GM12878 (cell line): ENCODE results near the gene RCE1. TPM values are rescaled to one million over a fixed set of nuclear protein-coding genes. Genes with fewer than 3 reads are reported as not detected.

Experiments
- ATAC-seq: fragments of 200-7000 bp; cut with Tn5 transposase; 3 replicates; pipeline ENCODE4 v1.9.1; 2020; ENCODE audit warnings: mild to moderate bottlenecking, moderate library complexity
- BruUV-seq: library from RNA; stranded (reverse); fragments of 400-500 nt; replicated peaks from 2 replicates; lab custom pipeline; 2021; lab: Mats Ljungman, UMichigan
- CTCF ChIA-PET: fragments of 300-600 bp; sonication (Branson Sonifier 250); formaldehyde crosslinking; extraction: SDS; loops from one replicate; lab custom pipeline; 2021; ENCODE audit warnings: inconsistent platforms; lab: Yijun Ruan, JAX
- POLR2A ChIA-PET: fragments of 350-600 bp; formaldehyde crosslinking; extraction: SDS; loops from one replicate; lab custom pipeline; 2021; ENCODE audit warnings: inconsistent platforms; lab: Charles Lee
- RAD21 ChIA-PET: fragments of 300-600 bp; sonication (Branson Sonifier 250); formaldehyde crosslinking; loops from one replicate; lab custom pipeline; 2023; ENCODE audit warnings: antibody characterized with exemption; ENCODE audit not compliant: unreplicated experiment; lab: Charles Lee
- SMC1A ChIA-PET: fragments of 300-600 bp; sonication (Branson Sonifier 250); formaldehyde crosslinking; loops from one replicate; lab custom pipeline; 2023; ENCODE audit not compliant: unreplicated experiment, uncharacterized antibody; lab: Charles Lee
- DNase-seq: peaks from one replicate; pipeline ENCODE4 v3.0.0-alpha.2; 2011; ENCODE audit warnings: low read depth, low spot score
- FAIRE-seq: peaks from 3 replicates; lab custom pipeline; 2011; peaks lifted over from hg19 to GRCh38; lab: Jason Lieb, UNC
- H2AFZ ChIP-seq: 2 replicates; pipeline ENCODE4 v1.6.0; 2011; ENCODE audit warnings: low read depth, low read length, control low read depth; ENCODE audit not compliant: control insufficient read depth
- H3K27ac ChIP-seq: 2 replicates; pipeline ENCODE4 v1.5.1; 2011; ENCODE audit warnings: control low read depth; ENCODE audit not compliant: control insufficient read depth, insufficient read depth
- H3K27me3 ChIP-seq, 2 experiments: replicated peaks in 1 of 2; 2 replicates each; pipeline versions ENCODE4 v1.6.0 to v1.6.1; 2011; ENCODE audit warnings: low read length in 1 of 2; ENCODE audit not compliant: control insufficient read depth in 2 of 2, insufficient read depth in 2 of 2
- H3K36me3 ChIP-seq, 2 experiments: 2 replicates each; pipeline ENCODE4 v1.5.1; 2011; ENCODE audit warnings: low read length in 1 of 2; ENCODE audit not compliant: control insufficient read depth in 2 of 2, insufficient read depth in 2 of 2
- H3K4me1 ChIP-seq: 2 replicates; pipeline ENCODE4 v1.6.1; 2011; ENCODE audit warnings: mild to moderate bottlenecking, low read length, moderate library complexity, mixed read lengths; ENCODE audit not compliant: control insufficient read depth, insufficient read depth
- H3K4me2 ChIP-seq: 2 replicates; pipeline ENCODE4 v1.6.0; 2011; ENCODE audit warnings: control low read depth; ENCODE audit not compliant: control insufficient read depth, insufficient read depth
- H3K4me3 ChIP-seq: fragments of 200-600 bp; sonication (generic); 2 replicates; pipeline ENCODE4 v1.5.1; 2016
- H3K79me2 ChIP-seq: 2 replicates; pipeline ENCODE4 v1.6.0; 2011; ENCODE audit warnings: low read length; ENCODE audit not compliant: control insufficient read depth, insufficient read depth
- H3K9ac ChIP-seq: 2 replicates; pipeline ENCODE4 v1.8.0; 2011; ENCODE audit warnings: low read length, control low read depth, mixed read lengths; ENCODE audit not compliant: control insufficient read depth, insufficient read depth
- H3K9me3 ChIP-seq: replicated peaks from 3 replicates; pipeline ENCODE4 v1.5.1; 2011; ENCODE audit warnings: mild to moderate bottlenecking, low read length; ENCODE audit not compliant: control insufficient read depth, insufficient read depth
- H4K20me1 ChIP-seq: 2 replicates; pipeline ENCODE4 v1.6.0; 2011; ENCODE audit not compliant: control insufficient read depth, insufficient read depth
- CEBPB ChIP-seq, 2 experiments: fragments of 150-350 bp in 1 of 2; IDR thresholded peaks; 2 replicates each; pipeline ENCODE4 v1.6.1; 2012 to 2014; ENCODE audit warnings: low read depth in 2 of 2, low read length in 2 of 2, borderline replicate concordance in 1 of 2, inconsistent platforms in 1 of 2
- EGR1 ChIP-seq, 2 experiments: IDR thresholded peaks; 1 replicate in 1 of 2; 2 replicates in 1 of 2; pipeline ENCODE4 v1.6.1; 2011 to 2012; ENCODE audit warnings: low read depth in 2 of 2, low read length in 2 of 2, borderline replicate concordance in 1 of 2, mild to moderate bottlenecking in 1 of 2, moderate library complexity in 1 of 2
- ETV6 ChIP-seq, 2 experiments: fragments of 450-650 bp in 1 of 2; IDR thresholded peaks in 1 of 2; conservative IDR thresholded peaks in 1 of 2; 2 replicates each; pipeline ENCODE4 v1.6.1; 2014; ENCODE audit warnings: antibody characterized with exemption in 1 of 2, borderline replicate concordance in 1 of 2, low read depth in 1 of 2, mild to moderate bottlenecking in 1 of 2, moderate library complexity in 1 of 2
- EZH2 ChIP-seq: IDR thresholded peaks from 2 replicates; pipeline ENCODE4 v1.6.1; 2012; ENCODE audit warnings: low read depth, mild to moderate bottlenecking, control low read depth, inconsistent platforms, low read length, borderline replicate concordance; ENCODE audit not compliant: control insufficient read depth
- HDAC6 ChIP-seq: fragments of 200-600 bp; sonication (generic); IDR thresholded peaks from one replicate; pipeline ENCODE4 v1.8.0; 2017; ENCODE audit warnings: antibody characterized with exemption; ENCODE audit not compliant: unreplicated experiment
- IKZF1 ChIP-seq: fragments of 450-650 bp; conservative IDR thresholded peaks from 2 replicates; pipeline ENCODE4 v1.6.1; 2017; ENCODE audit warnings: antibody characterized with exemption, mild to moderate bottlenecking
- POLR2A ChIP-seq: IDR thresholded peaks from 2 replicates; pipeline ENCODE4 v1.6.1; 2011; ENCODE audit warnings: low read depth, mild to moderate bottlenecking, low read length
- ZBTB40 ChIP-seq: fragments of 450-650 bp; IDR thresholded peaks from 2 replicates; pipeline ENCODE4 v1.6.1; 2016; ENCODE audit warnings: mild to moderate bottlenecking, moderate library complexity, borderline replicate concordance
- WGBS: methylation state at CpG from one replicate; pipeline ENCODE4 v1.1.6; 2016; ENCODE audit warnings: low lambda C conversion rate; ENCODE audit not compliant: insufficient replicate concordance, insufficient coverage; ENCODE audit errors: missing lambda C conversion rate; 5-methylcytosine and 5-hydroxymethylcytosine counted together
- in situ Hi-C: fragments of 300-500 bp; cut with MboI; formaldehyde crosslinking; loops from 9 replicates; pipeline ENCODE4 v1.14.3; 2018; ENCODE audit warnings: mixed read lengths
- intact Hi-C: fragments of 100-400 bp; cut with micrococcal nuclease; formaldehyde crosslinking; loops from one replicate; pipeline ENCODE4 v1.14.2; 2022; ENCODE audit not compliant: unreplicated experiment
- polyA plus RNA-seq, 11 experiments: library from polyadenylated mRNA; depleted of rRNA in 4 of 11; unstranded in 6 of 11; stranded (reverse) in 5 of 11; fragments of >200 nt; fragmentation: Nextera tagmentation in 4 of 11; fragmentation: Illumina TruSeq in 1 of 11; extraction: Ambion mirVana in 4 of 11; extraction: Trizol in 1 of 11; gene quantifications; 1 replicate in 1 of 11; 2 replicates in 10 of 11; pipeline versions ENCODE4 v1.2.1 to v1.2.3, GENCODE V29; 2011 to 2016; ENCODE audit warnings: inconsistent platforms in 2 of 11, missing spikeins in 2 of 11, low read depth in 1 of 11
- total RNA-seq, 4 experiments: library from RNA; depleted of rRNA in 3 of 4; stranded (reverse); fragments of >200 nt in 3 of 4; fragmentation: Illumina TruSeq in 1 of 4; extraction: Trizol in 1 of 4; gene quantifications; 2 replicates each; pipeline versions ENCODE4 v1.2.1 to v1.2.3, GENCODE V29; 2013 to 2021
- TF ChIP-seq, protein P1 (sequence below): fragments of 450-650 bp; IDR thresholded peaks from 2 replicates; pipeline ENCODE4 v1.6.1; 2014; ENCODE audit warnings: mild to moderate bottlenecking

The RCE1 gene
- total and polyA plus RNA-seq, 10 of the 15 experiments (the other 5 are each of a cell fraction or from before 2014, with no cell fraction given), result 0.79 to 32.9 (median 16.4) TPM

- Histone ChIP-seq H3K79me2 (peaks cover 8% of the 10 kb centered on the region), H3K9ac (peak overlapping the region; percentile 53), H3K4me2 (peak overlapping the region; percentile 94; the same call in 1 of the 2 replicates), H3K27me3 (no peaks in the 10 kb centered on the region), H2AFZ (peak overlapping the region; percentile 34; the same call in 1 of the 2 replicates), H4K20me1 (no peaks in the 10 kb centered on the region), H3K4me3 (peak overlapping the region; percentile 61; the same call in 1 of the 2 replicates), H3K4me1 (peaks cover 6% of the 10 kb centered on the region), H3K9me3 (no peaks in the 10 kb centered on the region), H3K36me3 (no peaks in the 10 kb centered on the region), H3K27ac (peak overlapping the region; percentile 58; the same call in 1 of the 2 replicates)
- intact Hi-C loops, result no loop called here
- ChIA-PET POLR2A (no interaction called here), CTCF (no interaction called here), SMC1A (no interaction called here), RAD21 (no interaction called here)
- ATAC-seq (no peak), FAIRE-seq (no peak), DNase-seq (no peak)
- BruUV-seq, result no TSS peak
- 79% methylated on average over 20 of the region's 47 CpGs for WGBS
- TF ChIP-seq, protein P1, sequence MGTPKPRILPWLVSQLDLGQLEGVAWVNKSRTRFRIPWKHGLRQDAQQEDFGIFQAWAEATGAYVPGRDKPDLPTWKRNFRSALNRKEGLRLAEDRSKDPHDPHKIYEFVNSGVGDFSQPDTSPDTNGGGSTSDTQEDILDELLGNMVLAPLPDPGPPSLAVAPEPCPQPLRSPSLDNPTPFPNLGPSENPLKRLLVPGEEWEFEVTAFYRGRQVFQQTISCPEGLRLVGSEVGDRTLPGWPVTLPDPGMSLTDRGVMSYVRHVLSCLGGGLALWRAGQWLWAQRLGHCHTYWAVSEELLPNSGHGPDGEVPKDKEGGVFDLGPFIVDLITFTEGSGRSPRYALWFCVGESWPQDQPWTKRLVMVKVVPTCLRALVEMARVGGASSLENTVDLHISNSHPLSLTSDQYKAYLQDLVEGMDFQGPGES, result no peak
- TF ChIP-seq POLR2A (peak; percentile 21; the same call in 1 of the 2 replicates), EGR1 (IDR thresholded peaks at IDR 0.05; ENCODE audit: borderline replicate concordance in 1 of 2, low read depth in 2 of 2, low read length in 2 of 2) (peak in 1 of 2 experiments; percentile 21; a peak in 1 of 3 replicates), IKZF1 (0 out of 2 replicates have a peak, but pooled peaks have one; percentile 4)
- in situ Hi-C loops, result no loop called here
These were observed 14.1 kb downstream of the RCE1 start for GRCh38 chr11:66857234-66857926.

DNA sequence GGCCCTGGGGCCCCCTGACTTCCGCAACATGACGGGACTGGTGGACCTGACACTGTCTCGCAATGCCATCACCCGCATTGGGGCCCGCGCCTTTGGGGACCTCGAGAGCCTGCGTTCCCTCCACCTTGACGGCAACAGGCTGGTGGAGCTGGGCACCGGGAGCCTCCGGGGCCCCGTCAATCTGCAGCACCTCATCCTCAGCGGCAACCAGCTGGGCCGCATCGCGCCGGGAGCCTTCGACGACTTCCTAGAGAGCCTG is 14.6 kb downstream of the RCE1 start:
- ChIA-PET SMC1A (no interaction called here), CTCF (no interaction called here), POLR2A (no interaction called here), RAD21 (no interaction called here)
- Histone ChIP-seq H3K4me1 (peaks cover 6% of the 10 kb centered on the region), H3K27ac (no peak overlapping the region), H3K9me3 (no peaks in the 10 kb centered on the region), H3K4me2 (peak overlapping the region; percentile 62; the same call in 1 of the 2 replicates), H4K20me1 (no peaks in the 10 kb centered on the region), H3K79me2 (peaks cover 8% of the 10 kb centered on the region), H3K36me3 (no peaks in the 10 kb centered on the region), H3K9ac (no peak overlapping the region; the same call in 1 of the 2 replicates), H3K27me3 (no peaks in the 10 kb centered on the region), H2AFZ (no peak overlapping the region), H3K4me3 (peak overlapping the region; percentile 61; the same call in 1 of the 2 replicates)
- ATAC-seq (no peak), DNase-seq (no peak), FAIRE-seq (no peak)
- intact Hi-C loops, result no loop called here
- BruUV-seq, result no TSS peak
- WGBS, result 95% methylated on average over 19 of the region's 19 CpGs
- in situ Hi-C loops, result no loop called here
- TF ChIP-seq ETV6 (conservative IDR thresholded peaks at IDR 0.05 in 1 of 2, IDR thresholded peaks at IDR 0.05 in 1 of 2; ENCODE audit: borderline replicate concordance in 1 of 2, low read depth in 1 of 2), result no peak
- no peak for TF ChIP-seq HDAC6
- no peak for TF ChIP-seq ZBTB40
- TF ChIP-seq EZH2, result no peak
- TF ChIP-seq CEBPB (IDR thresholded peaks at IDR 0.05; ENCODE audit: borderline replicate concordance in 1 of 2, low read depth in 2 of 2, low read length in 2 of 2), result no peak
